Epithelial cell of esophagus (primary cell): ENCODE data around the gene PTH1R.

Experiments used
- DNase-seq: peaks from one replicate; pipeline ENCODE4 v3.0.0; 2010; ENCODE audit warnings: low read depth
- H3K4me3 ChIP-seq: 2 replicates; pipeline ENCODE4 v1.5.1; 2011; ENCODE audit warnings: mild to moderate bottlenecking, low read length, control low read depth
- TF ChIP-seq, protein P1 (sequence below): IDR thresholded peaks from 2 replicates; pipeline ENCODE4 v1.5.1; 2011; ENCODE audit warnings: low read depth, mild to moderate bottlenecking, low read length, control low read depth, inconsistent platforms; ENCODE audit not compliant: insufficient read depth; ENCODE audit errors: missing control alignments

Gene PTH1R

DNA sequence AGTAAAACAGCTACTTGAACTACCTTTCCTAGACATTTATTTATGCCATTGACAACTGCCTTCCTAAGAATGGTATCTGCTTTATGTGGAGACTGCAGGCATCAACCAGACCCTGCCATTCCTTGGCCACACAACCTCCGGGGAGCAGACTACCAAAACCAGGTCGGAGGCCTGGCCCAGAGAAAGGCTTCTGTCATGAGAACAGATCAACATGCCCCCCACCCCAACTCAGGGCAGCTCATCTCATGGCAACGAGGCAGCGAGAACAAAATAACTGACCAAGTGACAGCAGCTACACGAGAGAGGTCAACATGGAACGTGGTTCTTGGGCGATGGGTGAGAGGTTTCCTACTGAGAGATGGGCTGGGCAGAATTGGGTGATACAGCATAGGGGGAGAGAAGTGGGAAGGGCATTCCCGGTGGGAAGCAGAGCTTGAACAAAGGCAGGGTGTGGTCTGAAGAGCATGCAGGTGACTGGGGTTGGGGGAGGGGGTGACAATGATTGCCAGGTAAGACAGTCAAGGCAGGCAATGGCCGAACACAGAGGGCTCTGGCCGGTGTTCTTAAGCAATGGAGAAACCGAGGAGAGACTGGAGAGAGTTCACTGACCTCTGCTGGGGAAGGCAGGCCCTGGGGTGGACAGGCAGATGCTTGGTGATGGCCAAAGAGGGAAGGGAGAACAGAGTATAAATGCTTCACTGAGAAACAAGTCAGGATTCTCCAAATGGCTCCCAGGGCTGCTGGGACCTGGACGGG is 65.1 kb downstream of the PTH1R start:
- DNase-seq, result no peak
- TF ChIP-seq, protein P1, sequence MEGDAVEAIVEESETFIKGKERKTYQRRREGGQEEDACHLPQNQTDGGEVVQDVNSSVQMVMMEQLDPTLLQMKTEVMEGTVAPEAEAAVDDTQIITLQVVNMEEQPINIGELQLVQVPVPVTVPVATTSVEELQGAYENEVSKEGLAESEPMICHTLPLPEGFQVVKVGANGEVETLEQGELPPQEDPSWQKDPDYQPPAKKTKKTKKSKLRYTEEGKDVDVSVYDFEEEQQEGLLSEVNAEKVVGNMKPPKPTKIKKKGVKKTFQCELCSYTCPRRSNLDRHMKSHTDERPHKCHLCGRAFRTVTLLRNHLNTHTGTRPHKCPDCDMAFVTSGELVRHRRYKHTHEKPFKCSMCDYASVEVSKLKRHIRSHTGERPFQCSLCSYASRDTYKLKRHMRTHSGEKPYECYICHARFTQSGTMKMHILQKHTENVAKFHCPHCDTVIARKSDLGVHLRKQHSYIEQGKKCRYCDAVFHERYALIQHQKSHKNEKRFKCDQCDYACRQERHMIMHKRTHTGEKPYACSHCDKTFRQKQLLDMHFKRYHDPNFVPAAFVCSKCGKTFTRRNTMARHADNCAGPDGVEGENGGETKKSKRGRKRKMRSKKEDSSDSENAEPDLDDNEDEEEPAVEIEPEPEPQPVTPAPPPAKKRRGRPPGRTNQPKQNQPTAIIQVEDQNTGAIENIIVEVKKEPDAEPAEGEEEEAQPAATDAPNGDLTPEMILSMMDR, result no peak

DNA sequence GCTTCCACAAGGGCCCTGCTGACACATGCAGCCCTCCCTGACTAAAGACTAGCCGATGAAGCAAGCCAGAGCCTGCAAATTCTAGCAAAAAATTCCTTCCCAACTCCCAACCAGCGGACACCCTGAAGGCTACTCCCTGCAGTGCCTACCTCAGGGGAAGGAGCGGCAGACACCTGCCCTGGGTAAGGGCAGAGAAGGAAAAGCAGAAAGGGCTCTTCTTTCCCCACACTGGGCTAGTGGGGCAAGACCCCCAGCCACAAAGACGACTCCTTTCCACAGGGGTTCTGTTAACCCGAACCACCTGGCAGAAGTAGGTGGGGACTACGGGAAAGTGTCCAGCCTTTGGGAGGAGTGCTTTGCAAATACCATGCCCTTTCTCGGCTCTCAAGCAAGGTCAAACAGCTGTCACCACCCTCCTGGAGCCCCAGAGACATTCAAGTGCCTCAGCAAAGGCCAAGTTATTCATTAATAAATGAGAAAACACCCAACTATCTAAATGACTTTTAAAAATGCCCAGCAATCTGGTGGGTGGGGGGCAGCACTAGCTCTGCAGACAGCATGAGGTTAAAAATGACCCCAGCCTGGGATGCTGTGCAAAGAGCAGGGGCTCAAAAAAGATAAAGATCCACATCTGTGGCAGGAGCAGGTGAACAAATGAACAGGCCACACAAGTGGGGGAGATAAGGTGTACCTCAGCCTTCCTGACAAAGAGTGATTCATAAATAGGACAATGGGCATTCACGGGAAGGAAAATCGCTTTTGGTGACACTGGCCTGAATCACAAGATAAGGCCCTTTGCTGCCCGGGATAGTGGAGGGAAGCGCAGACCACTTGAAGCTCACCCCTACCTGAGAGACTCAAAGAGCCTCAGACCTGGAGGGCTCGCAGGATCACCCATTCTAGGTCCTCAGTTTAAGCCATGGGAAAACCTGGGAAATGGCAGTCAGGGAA is 66.0 kb downstream of the PTH1R start:
- peak; percentile 86 for DNase-seq

More for the DNA sequence above, 65.1 kb downstream of the PTH1R start:
- no peak overlapping the region for H3K4me3 ChIP-seq

DNA sequence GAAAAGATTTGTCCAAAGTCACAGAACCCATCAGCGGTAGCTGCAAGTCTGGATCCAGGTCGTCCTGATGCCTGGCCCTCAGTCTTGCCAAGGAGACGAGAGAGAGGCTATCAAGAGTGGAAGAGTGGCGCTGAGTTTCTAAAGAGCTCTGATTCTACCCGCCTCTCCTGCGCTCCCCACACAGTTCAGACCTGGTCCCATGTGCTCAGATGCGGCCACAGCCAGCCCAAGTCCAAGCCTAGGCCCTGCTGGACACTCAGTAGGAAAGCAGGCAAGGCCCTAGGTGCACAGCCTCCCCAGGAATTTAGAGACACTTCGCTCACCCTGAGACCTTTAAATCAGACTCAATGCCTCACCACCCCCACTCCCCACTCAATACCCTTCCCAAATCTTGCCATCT is 66.7 kb downstream of the PTH1R start:
- no peak for DNase-seq
- TF ChIP-seq, protein P1, result no peak
- H3K4me3 ChIP-seq, result no peak overlapping the region

More for the DNA sequence above, 66.0 kb downstream of the PTH1R start:
- TF ChIP-seq, protein P1, result no peak
- no peak overlapping the region for H3K4me3 ChIP-seq

DNA sequence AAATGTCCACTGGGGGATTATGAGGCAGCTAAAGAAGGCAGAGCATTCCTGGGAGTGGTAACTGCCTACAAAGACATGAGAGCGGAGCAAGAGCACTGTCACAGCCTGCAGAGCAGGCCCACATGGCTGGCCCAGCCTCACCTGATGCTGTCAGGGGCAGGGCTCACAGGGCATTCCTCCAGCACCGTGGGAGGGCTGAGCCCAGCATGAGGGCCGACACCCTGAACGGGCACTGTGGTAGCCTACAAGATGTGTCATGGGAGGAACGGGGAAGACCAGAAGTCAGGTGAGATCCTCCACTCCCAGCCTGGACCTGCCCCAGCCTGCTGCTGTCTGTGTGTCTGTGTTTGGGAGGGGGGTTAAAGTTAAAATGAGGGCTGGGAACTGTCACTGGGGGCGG is 68.9 kb downstream of the PTH1R start:
- DNase-seq, result peak; percentile 96
- TF ChIP-seq, protein P1, result no peak
- H3K4me3 ChIP-seq, result no peak overlapping the region

DNA sequence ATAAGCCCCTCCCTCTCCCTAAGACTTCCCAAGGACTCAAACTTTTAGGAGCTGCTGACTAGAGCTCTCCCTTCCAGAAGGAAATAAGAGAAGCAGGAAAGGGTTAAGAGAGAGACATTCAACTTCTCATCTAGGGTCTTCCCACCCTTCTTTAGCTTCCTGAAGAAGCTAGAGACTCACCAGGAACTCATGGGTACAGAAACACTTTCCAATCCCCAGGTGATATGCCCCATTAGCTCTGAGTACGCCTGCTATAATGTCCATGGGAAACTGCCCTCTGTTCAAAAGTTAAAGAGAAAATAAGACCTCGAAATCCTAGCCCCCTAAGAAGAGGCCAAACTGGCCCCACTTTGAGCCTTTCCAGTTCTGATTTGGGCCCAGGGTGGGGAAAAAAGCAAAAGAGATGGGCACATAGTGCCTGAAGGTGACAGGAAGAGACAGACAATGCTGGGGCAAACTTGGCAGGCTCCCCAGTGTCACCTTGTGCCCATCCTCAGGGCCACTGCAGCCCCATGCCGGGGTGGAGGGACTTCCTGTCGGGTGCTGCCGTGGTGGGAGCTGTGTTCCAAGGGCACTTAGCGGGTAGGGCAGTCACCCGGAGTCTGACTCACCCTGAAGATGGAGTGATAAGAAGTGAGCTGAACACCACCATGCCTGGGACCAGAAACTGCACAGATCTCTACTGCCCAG is 69.5 kb downstream of the PTH1R start:
- peak; percentile 48 for DNase-seq
- no peak overlapping the region for H3K4me3 ChIP-seq
- TF ChIP-seq, protein P1, result no peak

DNA sequence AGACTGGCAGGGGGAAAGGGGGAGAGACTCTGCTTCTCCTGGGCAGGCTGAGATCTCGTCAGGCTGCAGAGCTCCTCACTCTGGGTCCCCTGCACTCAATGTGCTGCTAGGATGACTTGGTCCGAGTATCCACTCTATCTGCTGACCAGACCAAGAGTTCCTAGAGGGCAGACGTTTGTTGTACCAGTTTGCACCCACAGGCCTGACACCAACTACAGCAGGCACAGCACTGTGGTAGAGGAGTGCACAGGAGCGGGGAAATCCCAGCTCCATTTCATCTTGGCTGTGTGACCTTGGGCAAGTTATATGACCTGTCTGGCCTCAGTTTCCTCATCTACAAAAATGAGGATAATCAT is 70.0 kb downstream of the PTH1R start:
- no peak overlapping the region for H3K4me3 ChIP-seq
- TF ChIP-seq, protein P1, result no peak
- no peak for DNase-seq
